ENCODE results near the gene CPLANE2.
"Not testable (repeated sequence)": the region's sequence is repeated elsewhere in the genome, so short reads cannot be mapped to it uniquely, and the experiment has no call there.

Gene CPLANE2

DNA sequence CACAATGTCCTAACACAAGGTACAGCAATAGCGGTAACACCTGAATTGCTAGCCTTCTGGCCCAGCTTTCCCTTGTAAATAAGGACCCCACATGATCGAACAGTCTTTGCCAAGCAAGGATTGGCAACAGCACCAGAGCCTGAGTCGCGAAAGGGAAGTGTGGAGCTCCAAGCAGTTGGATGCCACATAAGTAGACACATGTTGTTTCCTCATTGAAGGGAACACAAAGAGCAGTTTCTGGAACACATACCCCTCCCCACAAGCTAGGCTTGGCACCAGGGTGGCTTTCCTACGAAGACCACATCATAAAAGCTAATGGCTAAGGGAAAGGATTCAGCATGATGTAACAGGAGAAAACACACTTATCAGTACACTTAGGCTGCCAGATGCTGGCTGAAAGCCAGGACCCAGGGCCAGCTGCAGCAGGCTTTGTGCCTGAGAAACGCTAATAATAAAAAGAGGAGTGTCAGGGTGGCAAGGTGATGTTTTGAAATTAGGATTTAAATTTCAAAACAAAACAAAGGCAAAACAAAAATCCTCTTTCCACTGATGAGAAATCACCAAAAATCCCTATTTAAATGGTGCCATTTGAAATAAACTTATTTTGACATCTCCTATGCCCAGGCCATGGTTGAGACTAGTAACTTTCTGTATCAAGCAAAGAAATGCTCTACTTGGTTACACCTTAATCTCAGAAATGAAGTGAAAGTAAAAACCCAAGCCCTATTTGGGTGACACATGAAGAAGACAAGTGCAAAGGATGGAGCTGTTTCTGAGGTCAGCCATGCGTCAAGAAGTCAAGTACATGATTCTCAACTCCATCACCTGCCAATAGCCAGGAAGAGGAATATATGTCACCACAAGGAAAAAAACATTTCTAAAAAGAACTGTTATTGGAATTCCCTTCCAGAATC is 11.9 kb upstream of the CPLANE2 start:
- no peak for DNase-seq

DNA sequence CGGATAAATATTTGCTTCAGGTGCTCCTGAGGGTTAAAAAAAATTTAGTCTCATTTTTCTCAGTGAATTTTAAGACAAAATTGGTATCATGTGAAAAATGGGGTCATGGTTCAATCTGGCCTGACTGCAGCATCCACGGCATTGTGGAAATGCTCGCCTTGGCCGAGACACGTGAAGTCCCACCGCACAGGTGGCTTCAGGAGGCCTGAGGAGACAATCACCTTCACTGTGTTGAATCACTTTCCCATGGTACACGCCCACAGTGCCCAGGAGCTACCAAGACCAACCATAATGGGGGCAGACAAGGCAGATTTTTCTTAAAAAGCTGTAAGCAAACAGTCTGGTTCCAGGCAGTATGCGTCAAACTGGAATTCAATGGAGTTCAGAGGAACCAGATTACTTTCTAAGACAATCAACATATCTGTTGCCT is 11.0 kb upstream of the CPLANE2 start:
- no peak for DNase-seq

DNA sequence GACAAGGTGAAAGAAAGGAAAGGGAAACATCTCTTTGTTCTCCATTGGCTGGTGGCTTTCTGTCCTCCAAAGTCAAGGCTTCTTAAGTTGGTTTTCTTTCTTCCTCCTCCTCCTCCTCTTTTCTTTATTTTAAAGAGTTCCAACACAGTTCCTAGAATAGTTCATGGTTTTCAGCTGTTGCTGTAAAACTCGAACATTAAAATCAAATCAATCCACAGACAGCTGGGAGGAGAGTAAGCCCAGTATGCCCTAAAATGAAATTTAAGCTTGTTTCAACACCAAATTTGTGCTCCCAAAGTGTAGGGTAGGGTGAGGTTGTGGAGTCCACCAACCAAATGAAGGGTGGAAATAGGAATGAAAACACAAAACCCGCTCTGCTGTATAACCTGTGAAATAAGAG is 10.5 kb upstream of the CPLANE2 start:
- no peak for DNase-seq

- DNase-seq, result no peak
These were observed 10.0 kb upstream of the CPLANE2 start for GRCh38 chr1:16246961-16247360.

DNA sequence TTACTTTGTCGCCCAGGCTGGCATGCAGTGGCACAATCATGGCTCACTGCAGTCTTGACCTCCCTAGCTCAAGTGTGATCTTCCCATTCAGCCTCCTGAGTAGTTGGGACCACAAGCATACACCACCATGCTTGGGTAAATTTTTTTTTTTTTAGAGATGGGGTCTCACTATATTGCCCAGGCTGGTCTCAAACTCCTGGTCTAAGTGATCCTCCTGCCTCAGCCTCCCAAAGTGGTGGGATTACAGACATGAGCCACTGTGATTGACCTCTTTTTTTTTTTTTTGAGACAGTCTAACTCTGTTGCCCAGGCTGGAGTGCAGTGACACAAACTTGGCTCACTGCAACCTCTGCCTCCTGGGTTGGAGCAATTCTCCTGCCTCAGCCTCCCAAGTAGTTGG is 9.3 kb upstream of the CPLANE2 start:
- DNase-seq, result not testable (repeated sequence)

- DNase-seq, result no peak
These were observed 8.7 kb upstream of the CPLANE2 start for GRCh38 chr1:16245476-16246196.

GRCh38 chr1:16244650-16245285 is 7.8 kb upstream of the CPLANE2 start:
- DNase-seq, result no peak

DNA sequence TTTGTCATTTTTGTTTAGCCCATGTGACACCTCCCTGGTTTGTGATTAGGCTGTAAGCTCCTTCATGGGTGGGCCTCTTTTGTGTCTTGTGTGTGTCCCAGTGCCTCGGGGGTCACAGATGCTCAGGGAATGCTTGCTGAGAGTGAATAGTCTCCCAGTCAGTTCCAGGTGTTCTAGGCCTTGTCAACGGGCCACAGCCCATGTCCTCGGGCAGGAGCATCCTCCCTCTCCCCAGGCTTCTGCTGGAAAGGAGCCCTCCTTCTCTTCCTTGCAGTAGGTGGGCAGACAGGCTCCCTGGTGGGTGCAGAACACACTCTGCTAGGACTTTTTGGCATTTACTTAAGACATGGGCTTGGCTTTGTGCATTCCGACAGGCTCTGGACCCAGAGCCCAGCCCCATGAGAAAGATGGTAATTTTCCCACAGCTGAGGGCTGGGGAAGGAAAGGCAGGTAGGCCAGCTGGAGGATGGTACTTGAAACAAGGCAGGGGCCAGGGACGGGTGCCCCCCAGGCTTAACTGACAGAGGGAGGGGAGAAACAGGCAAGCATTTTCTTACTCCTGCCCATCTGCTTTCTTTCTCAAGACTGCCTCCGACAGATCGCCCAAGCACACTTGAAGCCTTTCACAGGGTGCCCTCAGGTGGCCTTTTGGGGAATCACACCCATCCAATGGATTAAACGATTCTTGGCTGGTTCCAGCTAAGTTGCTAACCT is 7.1 kb upstream of the CPLANE2 start:
- DNase-seq, result no peak

- no peak for DNase-seq
These were observed 6.2 kb upstream of the CPLANE2 start for GRCh38 chr1:16243215-16243610.

DNA sequence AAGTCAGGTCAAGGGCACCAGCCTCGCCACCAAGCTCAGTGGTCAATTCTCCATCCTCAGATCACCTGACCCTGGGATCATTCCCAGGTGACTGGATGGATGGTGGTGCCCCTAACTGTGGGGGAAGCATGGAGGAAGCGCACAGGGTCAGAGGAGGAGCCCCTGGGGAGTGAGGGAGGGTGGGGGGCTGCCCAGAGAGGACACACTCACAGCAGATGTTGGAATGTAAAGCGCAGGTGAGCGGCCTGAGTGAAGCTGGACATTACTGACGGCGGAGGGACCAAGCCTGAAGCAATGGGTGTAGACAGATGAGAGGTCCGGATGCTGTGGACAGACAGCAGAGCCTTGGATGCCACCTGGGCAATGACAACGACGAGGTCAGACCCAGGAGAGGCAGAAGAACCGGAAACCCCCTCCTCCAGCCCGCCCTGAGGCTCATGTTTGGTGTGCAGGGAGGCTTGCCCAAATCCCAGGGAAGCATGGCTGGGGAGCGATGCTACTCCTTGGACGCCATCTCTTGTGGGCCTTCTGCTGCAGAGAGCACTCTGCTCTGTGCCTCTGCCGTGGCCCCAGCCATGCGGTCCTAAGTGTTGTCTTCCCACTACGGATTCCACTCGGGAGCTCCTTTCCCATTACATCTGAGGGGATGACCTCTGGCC is 5.7 kb upstream of the CPLANE2 start:
- no peak for DNase-seq

GRCh38 chr1:16241221-16241708 is 4.3 kb upstream of the CPLANE2 start:
- no peak for DNase-seq

DNA sequence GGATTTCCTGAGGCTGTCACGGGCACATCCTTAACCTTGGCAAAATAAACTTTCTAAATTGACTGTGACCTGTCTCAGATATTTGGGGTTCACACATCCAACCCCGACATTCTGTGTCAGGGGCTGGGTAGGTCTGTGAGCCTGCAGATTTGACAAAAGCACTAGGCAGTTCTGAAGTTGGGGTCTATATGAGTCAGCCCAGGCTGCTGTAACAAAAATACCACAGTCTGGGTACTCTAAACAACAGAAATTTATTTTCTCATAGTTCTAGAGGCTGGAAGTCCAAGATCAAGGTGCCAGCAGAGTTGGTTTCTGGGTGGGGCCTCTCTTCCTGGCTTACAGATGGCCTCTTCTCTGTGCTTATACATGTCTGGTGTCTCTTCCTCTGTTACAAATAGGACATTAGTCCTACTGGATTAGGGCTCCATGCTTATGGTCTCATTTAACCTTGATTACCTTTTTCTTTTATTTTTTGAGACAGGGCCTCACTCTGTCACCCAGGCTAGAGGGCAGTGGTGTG is 3.0 kb upstream of the CPLANE2 start:
- DNase-seq, result no peak

- DNase-seq, result no peak
These were observed 404 bp upstream of the CPLANE2 start for GRCh38 chr1:16237343-16237830.

DNA sequence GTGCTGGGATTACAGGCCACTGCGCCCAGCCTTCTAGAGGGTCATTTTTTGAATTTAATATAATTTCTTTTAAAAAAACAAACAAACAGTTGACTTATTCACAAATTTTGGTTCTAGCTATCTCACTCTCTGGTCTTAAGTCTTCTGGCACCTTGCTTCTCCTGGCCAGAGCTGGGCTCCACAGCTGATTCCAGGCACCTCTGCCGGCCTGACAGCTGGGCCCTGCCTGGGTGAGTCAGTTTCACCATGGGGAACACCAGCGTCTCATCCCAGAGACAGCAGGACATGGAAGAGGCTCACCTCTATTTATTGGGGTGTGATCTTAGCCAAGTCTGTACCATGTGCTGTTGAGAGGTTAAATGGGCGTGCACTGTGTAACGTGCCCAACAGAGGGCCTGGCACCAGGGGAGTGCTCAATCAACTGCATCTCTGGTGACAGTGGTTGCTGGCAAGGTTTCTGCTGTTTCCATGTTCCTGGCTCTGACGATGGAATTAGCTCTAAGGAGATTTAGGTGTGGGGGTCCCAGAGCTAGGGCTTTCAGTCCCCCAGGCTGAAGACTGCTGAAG is 956 bp downstream of the CPLANE2 start:
- DNase-seq, result no peak

GRCh38 chr1:16235347-16235746 is 1.6 kb downstream of the CPLANE2 start:
- DNase-seq, result no peak

DNA sequence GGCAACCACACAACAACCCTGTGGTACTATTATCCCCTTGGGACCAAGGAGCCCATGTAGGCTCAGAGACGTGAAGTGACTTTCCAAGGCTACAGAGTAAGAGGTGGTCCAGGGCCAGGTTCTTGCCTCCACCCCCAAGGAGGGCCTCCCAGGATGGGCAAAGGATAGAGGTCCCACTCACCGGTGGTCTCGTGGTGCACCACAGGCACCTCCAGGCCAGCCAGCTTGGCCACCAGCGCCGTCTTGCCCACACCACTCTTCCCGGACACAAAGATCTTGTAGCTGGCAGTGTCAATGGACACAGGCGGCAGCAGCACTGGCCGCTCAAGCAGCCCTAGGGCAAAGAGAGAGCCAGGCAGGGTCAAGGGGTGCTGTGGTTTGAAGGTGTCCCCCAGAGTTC is 3.6 kb downstream of the CPLANE2 start:
- no peak for DNase-seq

DNA sequence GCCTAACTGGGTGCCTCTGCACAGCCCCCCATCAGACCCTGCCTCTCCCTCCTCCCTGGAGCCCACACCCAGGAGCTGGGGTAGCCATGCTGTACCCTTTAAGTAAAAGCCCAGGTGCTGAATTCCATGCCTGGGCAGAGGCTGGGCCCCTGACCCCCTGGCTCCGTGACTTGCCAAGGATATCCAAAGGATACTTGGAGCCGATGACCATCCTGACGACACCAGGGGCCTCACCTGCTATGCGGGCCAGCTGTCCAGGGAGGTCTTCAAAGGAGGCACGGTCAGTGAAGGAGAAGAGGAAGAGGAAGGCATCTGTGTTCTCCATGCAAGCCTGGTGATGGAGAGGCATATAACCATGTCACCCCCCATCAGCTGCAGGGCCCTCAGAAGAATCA is 4.7 kb downstream of the CPLANE2 start:
- no peak for DNase-seq

DNA sequence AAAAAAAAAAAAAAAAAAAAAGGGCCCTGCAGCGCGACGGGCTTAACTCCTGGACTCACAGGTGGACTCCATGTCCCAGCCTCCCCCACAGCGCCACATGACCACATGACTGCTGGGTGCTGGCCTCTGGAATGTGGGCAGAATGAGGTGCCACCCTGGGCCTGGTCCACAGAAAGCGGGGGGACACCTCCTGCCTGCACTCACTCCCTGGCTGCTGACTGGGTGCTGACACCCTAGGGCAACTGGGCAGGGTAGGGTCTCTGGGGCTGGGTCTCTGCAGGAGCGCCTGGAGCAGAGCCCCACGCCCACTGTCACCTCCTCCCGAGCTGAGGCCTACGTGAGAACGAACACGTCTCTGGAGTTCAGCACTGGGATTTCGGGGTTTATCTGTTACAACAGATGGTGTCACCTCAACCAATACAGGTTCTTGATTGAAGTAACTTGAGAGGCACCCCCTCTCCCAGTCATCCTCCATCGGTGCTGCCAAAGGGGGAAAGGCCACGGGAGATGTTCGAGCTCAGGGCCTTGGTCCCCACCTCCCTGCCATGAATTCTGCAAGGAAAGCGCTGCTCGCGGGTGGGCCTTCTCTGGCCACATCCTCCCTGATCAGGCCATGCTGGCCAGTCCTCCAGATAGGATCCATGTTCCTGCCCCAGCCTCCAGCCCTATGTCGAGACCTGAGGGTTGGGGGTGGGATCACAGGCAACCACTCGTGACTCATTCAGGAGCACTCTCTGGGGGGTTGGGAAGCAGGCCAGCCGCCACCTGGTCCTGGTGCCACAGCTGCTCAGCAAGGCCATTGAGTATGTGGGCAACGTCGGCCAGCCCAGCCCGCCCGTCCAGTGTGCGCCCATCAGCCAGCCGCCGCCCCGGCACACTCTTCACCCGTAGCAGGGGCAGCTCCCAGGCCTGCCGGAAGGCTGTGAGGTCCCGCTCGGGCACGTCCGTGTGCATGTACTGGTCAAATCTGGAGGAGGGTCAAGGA is 5.4 kb downstream of the CPLANE2 start:
- DNase-seq, result no peak

DNA sequence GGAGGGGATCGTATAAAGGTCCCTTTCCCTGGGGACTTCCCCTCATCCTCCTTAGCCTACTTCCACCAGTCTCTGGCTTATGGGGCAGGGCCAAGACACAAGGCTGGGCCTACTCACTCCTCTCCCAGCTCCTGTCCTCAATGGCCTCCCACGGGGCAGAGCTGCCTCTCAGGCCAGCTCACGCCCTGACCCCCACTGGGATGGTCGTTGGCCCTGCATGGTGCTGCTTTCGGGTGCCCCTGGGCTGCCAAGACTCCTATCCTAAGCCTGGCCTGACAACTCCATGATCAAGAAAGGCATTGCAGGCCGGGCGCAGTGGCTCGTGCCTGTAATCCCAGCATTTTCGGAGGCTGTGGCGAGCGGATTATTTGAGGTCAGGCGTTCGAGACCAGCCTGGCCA is 6.2 kb downstream of the CPLANE2 start:
- no peak for DNase-seq
